ENCODE measurements around the gene ARPC4. TPM values are rescaled to one million over a fixed set of nuclear protein-coding genes. Genes with fewer than 3 reads are reported as not detected.
A peak's percentile ranks its signal among the peaks of the same experiment; 100 is the strongest.

The ARPC4 gene
- polyA plus RNA-seq (ENCODE audit: insufficient read depth in 1 of 5, insufficient read length in 5 of 5, low replicate concordance in 1 of 5): 100 to 1,000 TPM in 4 of 5 donors, 10 to 100 TPM in 1; 93.6 to 118 (median 105) TPM
- long read RNA-seq, donor 1, transcript ARPC4-201 (6 exons, 2,582 nt): major isoform, 61 of 208 reads
- long read RNA-seq, donor 1, partial matches to known transcripts: 139 of 208 reads
- long read RNA-seq, donor 1, other reads (novel, unspliced or antisense): 0 of 208 reads
- long read RNA-seq, donor 2, transcript ARPC4-201 (6 exons, 2,582 nt): major isoform, 41 of 53 reads
- long read RNA-seq, donor 2, partial matches to known transcripts: 7 of 53 reads
- long read RNA-seq, donor 2, other reads (novel, unspliced or antisense): 0 of 53 reads
- long read RNA-seq, donor 3, transcript ARPC4-201 (6 exons, 2,582 nt): major isoform, 49 of 54 reads
- long read RNA-seq, donor 3, partial matches to known transcripts: 0 of 54 reads
- long read RNA-seq, donor 3, other reads (novel, unspliced or antisense): 0 of 54 reads
- long read RNA-seq, donor 4, transcript ARPC4-201 (6 exons, 2,582 nt): major isoform, 24 of 39 reads
- long read RNA-seq, donor 4, partial matches to known transcripts: 13 of 39 reads
- long read RNA-seq, donor 4, other reads (novel, unspliced or antisense): 0 of 39 reads
- long read RNA-seq, donor 5, transcript ARPC4-201 (6 exons, 2,582 nt): major isoform, 48 of 61 reads
- long read RNA-seq, donor 5, partial matches to known transcripts: 7 of 61 reads
- long read RNA-seq, donor 5, other reads (novel, unspliced or antisense): 0 of 61 reads
- long read RNA-seq, donor 6, transcript ARPC4-201 (6 exons, 2,582 nt): major isoform, 57 of 72 reads
- long read RNA-seq, donor 6, partial matches to known transcripts: 7 of 72 reads
- long read RNA-seq, donor 6, other reads (novel, unspliced or antisense): 0 of 72 reads
- long read RNA-seq, donor 7, transcript ARPC4-201 (6 exons, 2,582 nt): major isoform, 22 of 43 reads
- long read RNA-seq, donor 7, partial matches to known transcripts: 17 of 43 reads
- long read RNA-seq, donor 7, other reads (novel, unspliced or antisense): 0 of 43 reads
- long read RNA-seq, donor 8, transcript ARPC4-201 (6 exons, 2,582 nt): major isoform, 14 of 17 reads
- long read RNA-seq, donor 8, partial matches to known transcripts: 0 of 17 reads
- long read RNA-seq, donor 8, other reads (novel, unspliced or antisense): 0 of 17 reads

DNA sequence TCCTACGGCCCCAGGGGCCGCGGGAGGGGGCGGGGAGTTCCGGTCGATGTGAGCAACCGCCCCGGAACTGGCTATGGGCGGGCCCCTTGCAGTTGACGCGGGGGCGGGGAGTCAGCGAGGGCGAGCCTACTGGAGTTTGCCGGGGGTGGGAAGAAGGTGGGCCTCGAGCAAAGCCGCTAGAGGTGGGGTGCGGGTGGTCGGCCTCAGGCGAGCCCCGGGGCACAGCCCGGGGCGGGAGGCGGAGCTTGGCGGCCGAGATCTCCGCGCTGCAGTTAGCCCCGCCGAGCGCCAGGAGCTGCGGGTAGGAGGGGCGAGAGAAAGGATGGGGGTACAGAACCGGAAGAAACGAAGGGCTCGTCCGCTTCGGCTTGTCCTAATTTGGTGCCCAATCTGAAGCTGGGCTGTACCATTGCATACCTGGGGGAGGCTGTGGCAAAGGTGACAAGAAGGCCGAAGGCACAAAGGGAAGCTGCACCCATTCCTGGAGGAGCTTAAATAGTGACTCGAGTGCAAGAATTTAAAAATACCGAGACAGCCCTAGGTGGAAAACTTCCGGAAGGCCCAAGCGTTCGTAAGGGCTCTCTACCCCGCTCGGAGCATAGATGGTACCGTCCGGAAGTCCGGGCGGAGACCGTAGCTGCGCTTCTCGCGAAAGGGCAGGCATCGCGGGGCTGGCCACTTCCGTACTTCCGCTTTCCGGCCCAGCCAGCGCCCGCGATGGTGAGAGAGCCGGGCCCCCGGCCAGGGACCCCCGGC is at the start of gene ARPC4, which contains the start of gene TADA3:
TSS of gene ARPC4 (plus strand) at position 678 of the 756 bp plus-strand sequence. CDS start at position 718, 40 bp downstream.
TSS of gene TADA3 (minus strand) at position 69 of the 756 bp plus-strand sequence. CDS start 1,007 bp downstream, outside the sequence.
- DNase-seq: peak; percentile 97

DNA sequence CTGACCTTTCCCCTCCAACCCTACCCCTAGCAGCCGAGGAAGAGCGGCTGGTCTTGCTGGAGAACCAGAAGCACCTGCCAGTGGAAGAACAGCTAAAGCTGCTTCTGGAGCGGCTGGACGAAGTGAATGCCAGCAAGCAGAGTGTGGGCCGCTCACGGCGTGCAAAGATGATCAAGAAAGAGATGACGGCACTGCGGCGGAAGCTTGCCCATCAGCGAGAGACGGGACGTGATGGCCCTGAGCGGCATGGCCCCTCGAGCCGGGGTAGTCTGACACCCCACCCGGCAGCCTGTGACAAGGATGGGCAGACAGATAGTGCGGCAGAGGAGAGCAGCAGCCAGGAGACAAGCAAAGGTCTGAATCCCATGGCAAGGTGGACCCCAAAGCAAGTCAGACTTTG is 49.3 kb upstream of the ARPC4 start:
- DNase-seq: no peak

DNA sequence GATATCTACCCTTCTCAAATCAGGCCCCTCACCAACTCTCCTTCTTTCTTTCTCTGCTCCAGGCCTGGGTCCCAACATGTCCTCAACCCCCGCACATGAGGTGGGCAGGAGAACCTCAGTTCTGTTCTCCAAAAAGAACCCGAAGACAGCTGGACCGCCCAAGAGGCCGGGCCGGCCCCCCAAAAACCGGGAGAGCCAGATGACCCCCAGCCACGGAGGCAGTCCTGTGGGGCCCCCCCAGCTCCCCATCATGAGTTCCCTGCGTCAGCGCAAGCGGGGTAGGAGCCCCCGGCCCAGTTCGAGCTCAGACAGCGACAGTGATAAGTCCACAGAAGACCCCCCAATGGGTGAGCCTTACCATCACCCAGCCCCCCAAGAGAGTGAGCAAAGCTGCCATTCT is 48.7 kb upstream of the ARPC4 start:
- DNase-seq: no peak

GRCh38 chr3:9745521-9745920 is 47.4 kb upstream of the ARPC4 start:
- DNase-seq: no peak

DNA sequence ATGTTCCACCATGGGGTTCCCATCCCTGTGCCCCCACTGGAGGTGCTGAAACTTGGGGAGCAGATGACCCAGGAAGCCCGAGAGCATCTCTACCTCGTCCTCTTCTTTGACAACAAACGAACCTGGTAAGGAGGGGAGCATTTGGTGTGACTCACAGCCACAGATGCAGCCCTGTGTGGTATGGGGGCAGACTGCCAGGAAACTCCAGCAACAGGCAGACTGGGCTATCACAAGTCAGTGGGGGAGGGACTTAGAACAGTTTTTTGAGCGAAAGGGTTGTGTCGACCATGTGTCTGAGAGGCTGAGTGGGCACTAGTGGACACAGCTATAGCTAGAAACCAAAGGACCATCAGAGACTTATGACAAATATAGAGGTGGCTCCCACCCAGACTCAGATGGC is 46.6 kb upstream of the ARPC4 start:
- no peak for DNase-seq

DNA sequence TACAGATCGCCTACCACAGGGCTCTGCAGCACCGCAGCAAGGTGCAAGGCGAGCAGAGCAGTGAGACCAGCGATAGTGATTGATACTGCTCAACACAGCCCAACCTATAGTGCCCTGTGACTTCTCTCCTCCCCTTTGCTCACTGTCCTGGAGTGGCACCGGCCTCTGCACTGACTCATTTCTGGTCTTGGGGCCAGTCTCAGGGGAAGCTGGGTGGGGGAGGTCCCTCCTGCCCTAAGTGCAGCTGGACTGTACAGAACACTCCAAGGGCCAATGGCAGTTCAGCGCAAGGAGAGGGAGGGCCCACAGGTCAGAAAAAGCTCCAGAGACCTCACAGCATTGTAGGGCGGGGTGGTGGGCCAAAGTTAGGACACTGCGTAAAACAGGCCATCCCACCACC is 45.6 kb upstream of the ARPC4 start:
- DNase-seq: no peak

GRCh38 chr3:9748031-9748430 is 44.9 kb upstream of the ARPC4 start:
- DNase-seq: no peak

DNA sequence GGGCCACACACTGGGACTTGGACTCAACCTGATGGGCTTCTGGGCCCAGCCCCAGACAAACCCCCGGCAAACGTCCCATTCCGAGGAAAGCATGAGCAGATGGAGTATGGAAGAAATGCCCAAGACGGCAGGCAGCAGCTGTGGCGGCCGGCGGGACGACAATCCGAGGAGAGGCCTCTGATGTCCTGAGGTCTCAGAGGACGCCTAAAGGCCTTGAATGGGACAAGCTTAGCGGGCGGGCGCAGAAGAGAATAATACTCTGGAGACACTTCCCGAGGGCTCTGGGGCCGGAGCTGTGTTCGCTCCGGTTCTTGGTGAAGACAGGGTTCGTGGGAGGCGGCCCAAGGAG is 43.6 kb upstream of the ARPC4 start:
- no peak for DNase-seq

DNA sequence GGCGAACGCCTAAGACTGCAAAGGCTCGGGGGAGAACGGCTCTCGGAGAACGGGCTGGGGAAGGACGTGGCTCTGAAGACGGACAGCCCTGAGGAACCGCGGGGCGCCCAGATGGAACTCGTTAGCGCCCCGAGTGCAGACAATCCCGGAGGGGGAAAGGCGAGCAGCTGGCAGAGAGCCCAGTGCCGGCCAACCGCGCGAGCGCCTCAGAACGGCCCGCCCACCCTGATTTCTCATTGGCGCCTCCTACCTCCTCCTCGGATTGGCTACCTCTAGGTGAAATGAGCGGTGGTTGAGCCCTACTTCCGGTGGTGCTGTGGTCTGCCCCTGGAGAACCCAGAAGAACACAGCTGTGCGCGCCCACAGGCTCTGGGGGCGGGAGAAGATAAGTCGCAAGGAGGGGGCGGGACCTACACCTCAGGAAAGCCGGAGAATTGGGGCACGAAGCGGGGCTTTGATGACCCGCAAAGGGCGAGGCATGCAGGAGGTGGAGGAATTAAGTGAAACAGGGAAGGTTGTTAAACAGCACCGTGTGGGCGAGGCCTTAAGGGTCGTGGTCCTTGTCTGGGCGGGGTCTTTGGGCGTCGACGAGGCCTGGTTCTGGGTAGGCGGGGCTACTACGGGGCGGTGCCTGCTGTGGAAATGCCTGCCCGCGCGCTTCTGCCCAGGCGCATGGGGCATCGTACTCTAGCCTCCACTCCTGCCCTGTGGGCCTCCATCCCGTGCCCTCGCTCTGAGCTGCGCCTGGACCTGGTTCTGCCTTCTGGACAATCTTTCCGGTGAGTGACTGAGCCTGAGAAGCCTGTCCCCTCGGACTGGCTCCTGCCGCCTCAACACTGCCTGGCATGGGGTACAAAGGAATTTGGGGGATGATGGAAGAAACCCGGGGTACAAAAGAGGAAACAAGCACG is 43.0 kb upstream of the ARPC4 start, which contains the start of gene OGG1:
TSS of gene OGG1 (plus strand) at position 308 of the 911 bp plus-strand sequence. CDS start at position 643, 335 bp downstream.
- DNase-seq: peak; percentile 98

GRCh38 chr3:9750556-9751411 is 42.1 kb upstream of the ARPC4 start:
- DNase-seq: no peak

- DNase-seq: peak in 1 of 2 donors; percentile 30
Measured at GRCh38 chr3:9754678-9755077, 38.2 kb upstream of the ARPC4 start.

- DNase-seq: no peak
Measured at GRCh38 chr3:9757427-9757826, 35.5 kb upstream of the ARPC4 start.

- no peak for DNase-seq
Measured at GRCh38 chr3:9760779-9761505, 31.9 kb upstream of the ARPC4 start.

- no peak for DNase-seq
Measured at GRCh38 chr3:9761919-9762318, 31.0 kb upstream of the ARPC4 start.

GRCh38 chr3:9762871-9763270 is 30.0 kb upstream of the ARPC4 start:
- DNase-seq: no peak

- no peak for DNase-seq
Measured at GRCh38 chr3:9765865-9766264, 27.0 kb upstream of the ARPC4 start.

GRCh38 chr3:9767418-9767817 is 25.5 kb upstream of the ARPC4 start:
- DNase-seq: no peak

DNA sequence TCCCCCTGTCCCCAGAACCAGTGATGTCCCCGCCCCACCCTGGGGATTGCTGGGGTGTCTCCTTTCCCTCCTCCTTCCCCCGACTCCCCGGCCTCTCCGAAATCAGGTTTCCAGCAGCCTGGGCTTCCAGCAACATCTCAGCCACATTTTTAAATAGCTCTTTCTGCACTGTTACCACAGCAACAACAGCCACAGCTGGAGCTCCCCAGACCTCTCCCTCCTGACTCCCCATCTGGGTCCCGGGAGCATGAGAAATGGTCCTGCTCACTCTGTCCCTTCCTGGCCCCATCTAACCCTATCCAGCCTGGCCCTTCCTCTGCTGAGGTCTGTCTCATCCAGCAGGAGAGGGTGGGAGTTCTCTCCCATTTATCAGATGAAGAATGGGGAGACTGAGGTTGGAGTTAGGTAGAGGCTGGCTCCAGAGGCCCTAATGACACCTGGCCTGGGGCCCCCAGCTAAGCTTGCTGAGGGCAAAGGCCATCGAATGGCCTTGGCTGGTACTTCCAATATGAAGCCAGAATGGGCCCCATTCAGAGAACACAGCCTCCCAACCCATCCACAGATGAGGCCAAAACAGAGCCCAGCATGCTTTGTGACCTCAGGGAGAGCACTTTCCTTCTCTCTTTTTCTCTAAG is 24.6 kb upstream of the ARPC4 start:
- no peak for DNase-seq
